Lower lobe of right lung (tissue), 2 donors: ENCODE results near the gene SLC12A3. TPM values are rescaled to one million over a fixed set of nuclear protein-coding genes. Genes with fewer than 3 reads are reported as not detected.

ENCODE experiments used
- ATAC-seq, 2 donors: fragments of 200-7000 bp; cut with Tn5 transposase; one replicate each; pipeline ENCODE4 v1.9.1; 2020 to 2022; ENCODE audit warnings: mild to moderate bottlenecking in 2 of 2, moderate library complexity in 2 of 2
- DNase-seq: peaks from one replicate; pipeline ENCODE4 v3.0.0-alpha.2; 2020
- H3K27ac ChIP-seq: fragments of 200-600 bp; one replicate; pipeline ENCODE4 v1.8.0; 2022
- H3K27me3 ChIP-seq: fragments of 200-600 bp; one replicate; pipeline ENCODE4 v1.8.0; 2022; ENCODE audit warnings: low read depth
- H3K36me3 ChIP-seq: fragments of 200-600 bp; one replicate; pipeline ENCODE4 v1.8.0; 2022; ENCODE audit warnings: mild to moderate bottlenecking
- H3K4me1 ChIP-seq: fragments of 200-600 bp; one replicate; pipeline ENCODE4 v1.8.0; 2022
- H3K4me3 ChIP-seq: fragments of 200-600 bp; one replicate; pipeline ENCODE4 v1.8.0; 2022; ENCODE audit warnings: mild to moderate bottlenecking
- H3K9me3 ChIP-seq: fragments of 200-600 bp; one replicate; pipeline ENCODE4 v1.8.0; 2022
- intact Hi-C: fragments of 100-400 bp; cut with DNase I; formaldehyde crosslinking; loops from one replicate; pipeline ENCODE4 v1.11.0; 2022
- total RNA-seq: library from RNA; stranded (reverse); fragmentation: NEBNext Ultra II Directional; extraction: Animal tissue kit (Norgen Biotek cat#: 25700); gene quantifications from one replicate; pipeline ENCODE4 v1.2.1, GENCODE V29; 2021
- TF ChIP-seq, protein P1 (sequence below): fragments of 200-600 bp; IDR thresholded peaks from one replicate; pipeline ENCODE4 v1.8.0; 2022; ENCODE audit warnings: antibody characterized with exemption, mild to moderate bottlenecking
- donor health status: DM: no; HTN: yes; CAD: no; lungs with severe emphysema.

The SLC12A3 gene
- total RNA-seq, 1 donor from 2014 or later = not detected

- H3K9me3 ChIP-seq = no peaks in the 10 kb centered on the region
- no peaks in the 10 kb centered on the region for H3K4me1 ChIP-seq
- TF ChIP-seq, protein P1, sequence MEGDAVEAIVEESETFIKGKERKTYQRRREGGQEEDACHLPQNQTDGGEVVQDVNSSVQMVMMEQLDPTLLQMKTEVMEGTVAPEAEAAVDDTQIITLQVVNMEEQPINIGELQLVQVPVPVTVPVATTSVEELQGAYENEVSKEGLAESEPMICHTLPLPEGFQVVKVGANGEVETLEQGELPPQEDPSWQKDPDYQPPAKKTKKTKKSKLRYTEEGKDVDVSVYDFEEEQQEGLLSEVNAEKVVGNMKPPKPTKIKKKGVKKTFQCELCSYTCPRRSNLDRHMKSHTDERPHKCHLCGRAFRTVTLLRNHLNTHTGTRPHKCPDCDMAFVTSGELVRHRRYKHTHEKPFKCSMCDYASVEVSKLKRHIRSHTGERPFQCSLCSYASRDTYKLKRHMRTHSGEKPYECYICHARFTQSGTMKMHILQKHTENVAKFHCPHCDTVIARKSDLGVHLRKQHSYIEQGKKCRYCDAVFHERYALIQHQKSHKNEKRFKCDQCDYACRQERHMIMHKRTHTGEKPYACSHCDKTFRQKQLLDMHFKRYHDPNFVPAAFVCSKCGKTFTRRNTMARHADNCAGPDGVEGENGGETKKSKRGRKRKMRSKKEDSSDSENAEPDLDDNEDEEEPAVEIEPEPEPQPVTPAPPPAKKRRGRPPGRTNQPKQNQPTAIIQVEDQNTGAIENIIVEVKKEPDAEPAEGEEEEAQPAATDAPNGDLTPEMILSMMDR = no peak
- H3K27ac ChIP-seq = no peak overlapping the region
- no peak overlapping the region for H3K4me3 ChIP-seq
- H3K36me3 ChIP-seq = peaks cover 88% of the 10 kb centered on the region
- intact Hi-C loops = no loop called here
- DNase-seq (no peak), ATAC-seq (no peak)
- H3K27me3 ChIP-seq = no peaks in the 10 kb centered on the region
Observed at GRCh38 chr16:56833243-56833970, 31.6 kb upstream of the SLC12A3 start.

DNA sequence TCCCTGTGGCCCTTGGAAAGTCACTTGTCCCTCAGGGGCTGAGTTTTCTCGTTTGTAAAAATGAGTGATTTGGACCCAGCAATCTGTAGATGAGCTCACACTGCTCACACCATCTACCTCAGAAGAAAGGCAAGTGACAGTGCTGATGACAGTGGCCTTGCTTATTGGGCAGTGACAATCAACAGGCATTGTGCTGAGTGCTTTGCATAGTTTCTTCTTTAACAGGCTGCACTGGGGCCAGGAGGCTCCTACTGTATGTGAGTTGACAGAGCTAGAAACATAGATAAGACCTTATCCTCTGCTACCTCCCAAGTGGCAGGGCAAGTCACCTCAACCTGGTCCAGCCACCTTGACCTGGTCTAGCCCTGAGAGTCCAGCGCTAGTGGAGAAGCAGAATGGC is 29.7 kb upstream of the SLC12A3 start:
- no peak for DNase-seq
- Histone ChIP-seq H3K27me3 (no peaks in the 10 kb centered on the region), H3K27ac (no peak overlapping the region), H3K4me1 (no peaks in the 10 kb centered on the region), H3K4me3 (no peak overlapping the region), H3K36me3 (peaks cover 85% of the 10 kb centered on the region), H3K9me3 (no peaks in the 10 kb centered on the region)
- intact Hi-C loops = no loop called here
- no peak for ATAC-seq
- TF ChIP-seq, protein P1 = no peak

DNA sequence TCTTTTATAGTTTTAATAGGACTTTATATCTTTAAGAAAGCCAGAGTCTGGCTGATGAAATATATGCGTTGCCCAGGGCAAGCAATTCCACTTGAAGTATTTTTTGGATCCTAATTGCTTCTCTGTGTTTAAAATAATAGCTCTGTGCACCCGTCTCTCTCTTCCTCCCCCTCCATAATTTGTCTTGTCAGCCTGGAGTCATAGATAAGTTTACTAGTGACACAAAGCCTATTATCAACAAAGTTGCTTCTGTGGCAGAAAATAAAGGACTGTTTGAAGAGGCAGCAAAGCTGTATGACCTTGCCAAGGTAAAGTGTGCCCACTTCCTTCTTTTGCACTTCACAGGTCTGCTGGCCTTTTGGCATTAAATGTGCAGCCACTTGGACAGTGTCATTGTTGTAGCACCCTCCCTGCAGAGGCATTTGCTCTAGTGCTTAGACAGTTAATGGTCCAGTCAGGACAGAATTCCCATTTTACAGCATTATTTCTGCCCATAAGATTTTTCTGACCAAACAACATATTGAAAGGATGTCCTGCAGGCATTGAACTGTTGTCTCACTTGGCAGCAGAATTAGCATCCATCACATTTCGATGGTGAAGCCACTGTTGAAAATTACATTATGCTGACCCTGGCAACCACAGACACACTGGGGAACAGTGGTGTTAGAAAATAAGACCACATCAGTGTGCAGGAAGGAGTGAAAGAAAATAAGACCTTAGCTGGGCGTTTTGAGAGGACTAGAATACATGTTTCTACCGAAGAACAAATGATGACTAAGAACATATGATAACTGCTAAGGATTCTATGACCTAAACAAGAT is 28.4 kb upstream of the SLC12A3 start:
- H3K36me3 ChIP-seq = peaks cover 85% of the 10 kb centered on the region

DNA sequence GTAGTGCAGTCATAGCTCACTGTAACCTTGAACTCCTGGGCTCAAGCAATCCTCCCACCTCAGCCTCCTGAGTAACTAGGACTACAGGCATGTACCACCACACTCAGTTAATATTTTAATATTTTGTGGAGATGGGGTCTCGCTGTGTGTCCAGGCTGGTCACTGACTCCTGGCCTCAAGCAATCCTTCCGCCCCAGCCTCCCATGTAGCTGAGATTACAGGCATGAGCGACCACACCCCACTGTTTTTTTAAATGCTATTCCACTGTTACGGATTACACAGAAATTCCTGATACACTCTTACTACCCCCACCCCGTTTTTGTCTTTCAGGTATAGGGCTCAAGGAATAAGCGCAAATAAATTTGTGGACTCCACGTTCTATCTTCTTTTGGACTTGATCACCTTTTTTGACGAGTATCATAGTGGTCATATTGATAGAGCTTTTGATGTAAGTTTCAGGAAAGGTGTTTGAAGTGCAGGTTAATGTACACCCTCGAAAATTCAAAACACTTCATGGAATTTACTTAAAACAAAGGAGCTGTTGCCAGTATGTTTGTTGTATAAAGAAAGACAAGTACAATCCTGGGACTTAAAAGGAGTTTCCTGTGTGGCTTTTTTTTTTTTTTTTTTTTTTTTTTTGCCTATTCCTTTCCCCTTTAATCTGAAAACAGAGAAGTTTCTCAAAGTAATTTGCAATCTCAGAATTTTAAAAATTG is 26.2 kb upstream of the SLC12A3 start:
- Histone ChIP-seq H3K4me1 (no peaks in the 10 kb centered on the region), H3K9me3 (no peaks in the 10 kb centered on the region), H3K27me3 (no peaks in the 10 kb centered on the region), H3K27ac (peak overlapping the region; percentile 10), H3K4me3 (no peak overlapping the region), H3K36me3 (peaks cover 82% of the 10 kb centered on the region)
- DNase-seq (no peak), ATAC-seq (peak in 1 of 2 donors; percentile 75)
- intact Hi-C loops = no loop called here
- TF ChIP-seq, protein P1 = no peak

More for the DNA sequence above, 28.4 kb upstream of the SLC12A3 start:
- Histone ChIP-seq H3K27me3 (no peaks in the 10 kb centered on the region), H3K4me3 (no peak overlapping the region), H3K4me1 (no peaks in the 10 kb centered on the region), H3K27ac (peak overlapping the region; percentile 4), H3K9me3 (no peaks in the 10 kb centered on the region)
- TF ChIP-seq, protein P1 = no peak
- DNase-seq (no peak), ATAC-seq (peak; percentile 64 to 69)
- intact Hi-C loops = no loop called here

- Histone ChIP-seq H3K9me3 (no peaks in the 10 kb centered on the region), H3K36me3 (peaks cover 74% of the 10 kb centered on the region), H3K27me3 (no peaks in the 10 kb centered on the region), H3K4me3 (no peak overlapping the region), H3K4me1 (no peaks in the 10 kb centered on the region), H3K27ac (no peak overlapping the region)
- intact Hi-C loops = no loop called here
- TF ChIP-seq, protein P1 = no peak
- peak in 1 of 2 donors; percentile 4 for ATAC-seq
- DNase-seq = no peak
Observed at GRCh38 chr16:56841233-56841632, 23.8 kb upstream of the SLC12A3 start.
